HEK293 (cell line): ENCODE measurements around the gene FBXL15.

Source experiments
- BCL11A ChIP-seq: fragments of 450-650 bp; formaldehyde crosslinking; IDR thresholded peaks from 2 replicates; pipeline ENCODE4 v1.5.1; 2016; ENCODE audit warnings: low read depth, missing biosample characterization, missing genetic modification characterization
- GLI4 ChIP-seq: fragments of 450-650 bp; formaldehyde crosslinking; IDR thresholded peaks from 2 replicates; pipeline ENCODE4 v1.5.1; 2016; ENCODE audit warnings: missing biosample characterization, missing genetic modification characterization
- GLIS2 ChIP-seq: fragments of 450-650 bp; formaldehyde crosslinking; IDR thresholded peaks from 2 replicates; pipeline ENCODE4 v1.5.1; 2016; ENCODE audit warnings: missing biosample characterization, missing genetic modification characterization
- HOXD13 ChIP-seq: sonication (generic); formaldehyde crosslinking; IDR thresholded peaks from 2 replicates; pipeline ENCODE4 v1.8.0; 2022; ENCODE audit warnings: missing genetic modification reagents, borderline replicate concordance
- IKZF3 ChIP-seq: fragments of 450-650 bp; IDR thresholded peaks from 2 replicates; pipeline ENCODE4 v1.5.0; 2018; ENCODE audit warnings: missing biosample characterization, mild to moderate bottlenecking, missing genetic modification characterization, moderate library complexity
- OSR2 ChIP-seq: fragments of 450-650 bp; formaldehyde crosslinking; IDR thresholded peaks from 2 replicates; pipeline ENCODE4 v1.5.1; 2016; ENCODE audit warnings: missing biosample characterization, missing genetic modification characterization
- PRDM4 ChIP-seq: fragments of 450-650 bp; formaldehyde crosslinking; IDR thresholded peaks from 2 replicates; pipeline ENCODE4 v1.5.1; 2017; ENCODE audit warnings: missing biosample characterization, missing genetic modification characterization
- PRDM6 ChIP-seq: fragments of 450-650 bp; formaldehyde crosslinking; IDR thresholded peaks from 2 replicates; pipeline ENCODE4 v1.5.1; 2017; ENCODE audit warnings: missing biosample characterization, missing genetic modification characterization
- SALL2 ChIP-seq: fragments of 450-650 bp; formaldehyde crosslinking; IDR thresholded peaks from 2 replicates; pipeline ENCODE4 v1.5.0; 2017; ENCODE audit warnings: missing biosample characterization, mild to moderate bottlenecking, missing genetic modification characterization, borderline replicate concordance
- YY2 ChIP-seq: fragments of 450-650 bp; formaldehyde crosslinking; IDR thresholded peaks from 2 replicates; pipeline ENCODE4 v1.5.1; 2016; ENCODE audit warnings: missing biosample characterization, missing genetic modification characterization
- ZBTB48 ChIP-seq: fragments of 450-650 bp; formaldehyde crosslinking; IDR thresholded peaks from 2 replicates; pipeline ENCODE4 v1.5.1; 2016; ENCODE audit warnings: missing biosample characterization, missing genetic modification characterization
- ZIC2 ChIP-seq: fragments of 450-650 bp; formaldehyde crosslinking; IDR thresholded peaks from 2 replicates; pipeline ENCODE4 v1.5.1; 2016; ENCODE audit warnings: missing biosample characterization, missing genetic modification characterization
- ZNF132 ChIP-seq: fragments of 450-650 bp; formaldehyde crosslinking; IDR thresholded peaks from 2 replicates; pipeline ENCODE4 v1.5.1; 2017; ENCODE audit warnings: missing biosample characterization, missing genetic modification characterization, borderline replicate concordance
- ZNF133 ChIP-seq: fragments of 450-650 bp; formaldehyde crosslinking; IDR thresholded peaks from 2 replicates; pipeline ENCODE4 v1.5.1; 2016; ENCODE audit warnings: missing biosample characterization, missing genetic modification characterization
- ZNF221 ChIP-seq: fragments of 450-650 bp; formaldehyde crosslinking; IDR thresholded peaks from 2 replicates; pipeline ENCODE4 v1.5.1; 2017; ENCODE audit warnings: missing biosample characterization, missing genetic modification characterization, borderline replicate concordance
- ZNF350 ChIP-seq: fragments of 450-650 bp; formaldehyde crosslinking; IDR thresholded peaks from 2 replicates; pipeline ENCODE4 v1.5.0; 2017; ENCODE audit warnings: missing biosample characterization, mild to moderate bottlenecking, missing genetic modification characterization
- ZNF433 ChIP-seq: fragments of 450-650 bp; formaldehyde crosslinking; IDR thresholded peaks from 2 replicates; pipeline ENCODE4 v1.5.1; 2016; ENCODE audit warnings: missing biosample characterization, missing genetic modification characterization, low read depth
- ZNF48 ChIP-seq: fragments of 450-650 bp; formaldehyde crosslinking; IDR thresholded peaks from 2 replicates; pipeline ENCODE4 v1.5.1; 2016; ENCODE audit warnings: missing biosample characterization, missing genetic modification characterization
- ZNF585B ChIP-seq: fragments of 450-650 bp; formaldehyde crosslinking; IDR thresholded peaks from 2 replicates; pipeline ENCODE4 v1.5.1; 2016; ENCODE audit warnings: missing biosample characterization, missing genetic modification characterization
- ZNF596 ChIP-seq: fragments of 450-650 bp; IDR thresholded peaks from 2 replicates; pipeline ENCODE4 v1.5.0; 2018; ENCODE audit warnings: missing biosample characterization, mild to moderate bottlenecking, missing genetic modification characterization, moderate library complexity
- ZNF660 ChIP-seq: fragments of 450-650 bp; IDR thresholded peaks from 2 replicates; pipeline ENCODE4 v1.5.1; 2018; ENCODE audit warnings: missing biosample characterization, mild to moderate bottlenecking, missing genetic modification characterization
- ZNF768 ChIP-seq: fragments of 450-650 bp; formaldehyde crosslinking; IDR thresholded peaks from 2 replicates; pipeline ENCODE4 v1.5.1; 2018; ENCODE audit warnings: missing biosample characterization, mild to moderate bottlenecking, missing genetic modification characterization
- ZNF791 ChIP-seq: fragments of 450-650 bp; formaldehyde crosslinking; IDR thresholded peaks from 2 replicates; pipeline ENCODE4 v1.5.1; 2016; ENCODE audit warnings: missing biosample characterization, missing genetic modification characterization
- ZNF837 ChIP-seq: fragments of 450-650 bp; formaldehyde crosslinking; IDR thresholded peaks from 2 replicates; pipeline ENCODE4 v1.5.1; 2016; ENCODE audit warnings: missing biosample characterization, missing genetic modification characterization
- TF ChIP-seq, protein P1 (sequence below): fragments of 450-650 bp; formaldehyde crosslinking; IDR thresholded peaks from 2 replicates; pipeline ENCODE4 v1.5.1; 2016; ENCODE audit warnings: missing biosample characterization, missing genetic modification characterization
- TF ChIP-seq, protein P2 (sequence below): sonication (generic); formaldehyde crosslinking; IDR thresholded peaks from 2 replicates; pipeline ENCODE4 v1.8.1; 2022; ENCODE audit warnings: mild to moderate bottlenecking, moderate library complexity, missing genetic modification reagents
- TF ChIP-seq, protein P3 (sequence below): fragments of 450-650 bp; formaldehyde crosslinking; IDR thresholded peaks from 2 replicates; pipeline ENCODE4 v1.5.1; 2016; ENCODE audit warnings: missing biosample characterization, missing genetic modification characterization
- TF ChIP-seq, protein P4 (sequence below): fragments of 450-650 bp; formaldehyde crosslinking; IDR thresholded peaks from 2 replicates; pipeline ENCODE4 v1.5.1; 2016; ENCODE audit warnings: missing biosample characterization, missing genetic modification characterization

FBXL15 gene

DNA sequence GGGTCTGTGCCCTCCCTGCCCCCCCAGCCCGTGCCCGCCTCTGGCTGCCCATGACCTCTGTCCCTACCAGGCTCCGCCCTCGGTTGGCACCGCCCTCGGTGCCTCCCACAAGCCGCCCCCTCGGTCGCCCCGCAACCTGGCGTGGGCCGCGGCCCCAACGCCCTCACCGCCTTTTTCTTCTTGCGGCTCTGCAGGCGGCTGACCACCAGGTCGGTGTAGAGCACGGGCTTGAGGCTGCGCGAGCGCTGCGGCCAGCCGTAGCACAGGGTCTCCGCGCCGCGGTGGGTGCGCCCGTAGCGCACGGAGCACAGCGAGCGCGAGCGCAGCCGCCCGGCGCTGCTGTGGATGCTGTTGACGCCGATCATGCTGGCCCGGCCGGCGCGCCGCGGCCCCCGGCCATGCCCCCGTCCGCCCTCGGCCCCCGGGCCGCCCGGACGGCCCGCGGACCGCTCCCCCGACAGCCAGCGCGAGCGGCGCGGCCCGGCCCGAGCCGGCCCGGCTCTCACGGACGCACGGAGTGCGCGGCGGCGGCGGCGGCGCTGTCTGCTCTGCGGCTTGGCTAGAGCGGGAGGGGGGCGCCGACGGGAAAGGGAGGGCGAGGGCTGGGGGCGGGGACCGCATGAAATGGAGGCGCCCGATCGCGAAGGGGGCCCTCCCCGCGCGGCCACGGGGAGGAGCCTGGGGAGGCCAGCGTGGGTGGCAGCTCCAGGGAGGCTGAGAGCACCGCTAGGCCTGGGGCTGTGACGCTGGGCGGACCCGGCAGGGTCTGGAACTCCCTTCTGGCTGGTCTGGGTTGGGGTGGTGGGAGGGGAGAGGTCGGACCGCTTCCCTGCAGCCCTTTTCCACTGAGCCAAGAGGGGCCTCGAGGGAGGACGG lies 11.7 kb upstream of the FBXL15 start (continued):
- TF ChIP-seq, protein P1, sequence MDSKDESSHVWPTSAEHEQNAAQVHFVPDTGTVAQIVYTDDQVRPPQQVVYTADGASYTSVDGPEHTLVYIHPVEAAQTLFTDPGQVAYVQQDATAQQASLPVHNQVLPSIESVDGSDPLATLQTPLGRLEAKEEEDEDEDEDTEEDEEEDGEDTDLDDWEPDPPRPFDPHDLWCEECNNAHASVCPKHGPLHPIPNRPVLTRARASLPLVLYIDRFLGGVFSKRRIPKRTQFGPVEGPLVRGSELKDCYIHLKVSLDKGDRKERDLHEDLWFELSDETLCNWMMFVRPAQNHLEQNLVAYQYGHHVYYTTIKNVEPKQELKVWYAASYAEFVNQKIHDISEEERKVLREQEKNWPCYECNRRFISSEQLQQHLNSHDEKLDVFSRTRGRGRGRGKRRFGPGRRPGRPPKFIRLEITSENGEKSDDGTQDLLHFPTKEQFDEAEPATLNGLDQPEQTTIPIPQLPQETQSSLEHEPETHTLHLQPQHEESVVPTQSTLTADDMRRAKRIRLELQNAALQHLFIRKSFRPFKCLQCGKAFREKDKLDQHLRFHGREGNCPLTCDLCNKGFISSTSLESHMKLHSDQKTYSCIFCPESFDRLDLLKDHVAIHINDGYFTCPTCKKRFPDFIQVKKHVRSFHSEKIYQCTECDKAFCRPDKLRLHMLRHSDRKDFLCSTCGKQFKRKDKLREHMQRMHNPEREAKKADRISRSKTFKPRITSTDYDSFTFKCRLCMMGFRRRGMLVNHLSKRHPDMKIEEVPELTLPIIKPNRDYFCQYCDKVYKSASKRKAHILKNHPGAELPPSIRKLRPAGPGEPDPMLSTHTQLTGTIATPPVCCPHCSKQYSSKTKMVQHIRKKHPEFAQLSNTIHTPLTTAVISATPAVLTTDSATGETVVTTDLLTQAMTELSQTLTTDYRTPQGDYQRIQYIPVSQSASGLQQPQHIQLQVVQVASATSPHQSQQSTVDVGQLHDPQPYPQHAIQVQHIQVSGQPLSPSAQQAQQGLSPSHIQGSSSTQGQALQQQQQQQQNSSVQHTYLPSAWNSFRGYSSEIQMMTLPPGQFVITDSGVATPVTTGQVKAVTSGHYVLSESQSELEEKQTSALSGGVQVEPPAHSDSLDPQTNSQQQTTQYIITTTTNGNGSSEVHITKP (tag by site-specific recombination) = peak; percentile 37; the same call in 1 of the 2 replicates
- TF ChIP-seq ZNF433 (tag by site-specific recombination) (no peak), ZNF585B (tag by site-specific recombination) (no peak), YY2 (tag by site-specific recombination) (no peak), GLI4 (no peak), ZNF596 (no peak), ZNF133 (tag by site-specific recombination) (no peak), IKZF3 (tag by site-specific recombination) (no peak), ZNF791 (no peak), ZNF837 (tag by site-specific recombination) (no peak), ZNF350 (no peak), BCL11A (tag by site-specific recombination) (no peak), ZNF660 (no peak), ZNF768 (tag by site-specific recombination) (no peak), ZIC2 (tag by site-specific recombination) (peak; percentile 78), GLIS2 (tag by site-specific recombination) (peak; percentile 89), PRDM4 (tag by site-specific recombination) (no peak), ZNF48 (tag by site-specific recombination) (no peak), PRDM6 (tag by site-specific recombination) (no peak), ZNF132 (tag by site-specific recombination) (no peak), ZBTB48 (0 out of 2 replicates have a peak, but pooled peaks have one; percentile 11), SALL2 (no peak), ZNF221 (tag by site-specific recombination) (no peak), HOXD13 (no peak), OSR2 (tag by site-specific recombination) (no peak)
- TF ChIP-seq, protein P2, sequence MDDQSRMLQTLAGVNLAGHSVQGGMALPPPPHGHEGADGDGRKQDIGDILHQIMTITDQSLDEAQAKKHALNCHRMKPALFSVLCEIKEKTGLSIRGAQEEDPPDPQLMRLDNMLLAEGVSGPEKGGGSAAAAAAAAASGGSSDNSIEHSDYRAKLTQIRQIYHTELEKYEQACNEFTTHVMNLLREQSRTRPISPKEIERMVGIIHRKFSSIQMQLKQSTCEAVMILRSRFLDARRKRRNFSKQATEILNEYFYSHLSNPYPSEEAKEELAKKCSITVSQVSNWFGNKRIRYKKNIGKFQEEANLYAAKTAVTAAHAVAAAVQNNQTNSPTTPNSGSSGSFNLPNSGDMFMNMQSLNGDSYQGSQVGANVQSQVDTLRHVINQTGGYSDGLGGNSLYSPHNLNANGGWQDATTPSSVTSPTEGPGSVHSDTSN (CRISPR knock-in tag) = no peak
- TF ChIP-seq, protein P3, sequence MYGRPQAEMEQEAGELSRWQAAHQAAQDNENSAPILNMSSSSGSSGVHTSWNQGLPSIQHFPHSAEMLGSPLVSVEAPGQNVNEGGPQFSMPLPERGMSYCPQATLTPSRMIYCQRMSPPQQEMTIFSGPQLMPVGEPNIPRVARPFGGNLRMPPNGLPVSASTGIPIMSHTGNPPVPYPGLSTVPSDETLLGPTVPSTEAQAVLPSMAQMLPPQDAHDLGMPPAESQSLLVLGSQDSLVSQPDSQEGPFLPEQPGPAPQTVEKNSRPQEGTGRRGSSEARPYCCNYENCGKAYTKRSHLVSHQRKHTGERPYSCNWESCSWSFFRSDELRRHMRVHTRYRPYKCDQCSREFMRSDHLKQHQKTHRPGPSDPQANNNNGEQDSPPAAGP (tag by site-specific recombination) = 0 out of 2 replicates have a peak, but pooled peaks have one; percentile 14
- TF ChIP-seq, protein P4, sequence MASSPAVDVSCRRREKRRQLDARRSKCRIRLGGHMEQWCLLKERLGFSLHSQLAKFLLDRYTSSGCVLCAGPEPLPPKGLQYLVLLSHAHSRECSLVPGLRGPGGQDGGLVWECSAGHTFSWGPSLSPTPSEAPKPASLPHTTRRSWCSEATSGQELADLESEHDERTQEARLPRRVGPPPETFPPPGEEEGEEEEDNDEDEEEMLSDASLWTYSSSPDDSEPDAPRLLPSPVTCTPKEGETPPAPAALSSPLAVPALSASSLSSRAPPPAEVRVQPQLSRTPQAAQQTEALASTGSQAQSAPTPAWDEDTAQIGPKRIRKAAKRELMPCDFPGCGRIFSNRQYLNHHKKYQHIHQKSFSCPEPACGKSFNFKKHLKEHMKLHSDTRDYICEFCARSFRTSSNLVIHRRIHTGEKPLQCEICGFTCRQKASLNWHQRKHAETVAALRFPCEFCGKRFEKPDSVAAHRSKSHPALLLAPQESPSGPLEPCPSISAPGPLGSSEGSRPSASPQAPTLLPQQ (tag by site-specific recombination) = 0 out of 2 replicates have a peak, but pooled peaks have one; percentile 20
